ENCODE data around the gene RRP1B. TPM values are rescaled to one million over a fixed set of nuclear protein-coding genes. Genes with fewer than 3 reads are reported as not detected.
"Not testable (repeated sequence)": the region's sequence is repeated elsewhere in the genome, so short reads cannot be mapped to it uniquely, and the experiment has no call there.

RRP1B gene
- total RNA-seq, 1 donor from 2014 or later = 22.5 TPM

DNA sequence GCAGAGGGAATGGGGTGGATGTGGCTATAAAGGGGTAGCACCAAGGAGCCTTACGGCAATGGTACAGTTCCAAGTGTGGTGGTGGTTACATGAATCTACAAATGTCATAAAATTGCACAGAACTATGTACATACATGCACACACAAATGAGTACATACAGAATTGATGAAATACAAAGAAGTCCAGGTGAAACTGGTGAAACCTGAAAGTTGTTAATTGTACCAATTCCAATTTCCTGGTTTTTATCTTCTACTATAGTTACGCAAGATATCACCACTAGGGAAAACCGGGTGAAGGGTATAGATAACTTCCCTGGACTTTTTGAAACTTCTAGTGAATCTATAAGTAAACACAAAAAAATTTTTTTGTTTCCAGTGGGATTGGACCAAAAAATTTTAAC, 19.0 kb upstream of the RRP1B start:
- no peak for DNase-seq (ENCODE audit: low spot score)

GRCh38 chr21:43643193-43643592, 16.2 kb upstream of the RRP1B start:
- DNase-seq (ENCODE audit: low spot score) = no peak

GRCh38 chr21:43644071-43644470, 15.3 kb upstream of the RRP1B start:
- no peak for DNase-seq (ENCODE audit: low spot score)

DNA sequence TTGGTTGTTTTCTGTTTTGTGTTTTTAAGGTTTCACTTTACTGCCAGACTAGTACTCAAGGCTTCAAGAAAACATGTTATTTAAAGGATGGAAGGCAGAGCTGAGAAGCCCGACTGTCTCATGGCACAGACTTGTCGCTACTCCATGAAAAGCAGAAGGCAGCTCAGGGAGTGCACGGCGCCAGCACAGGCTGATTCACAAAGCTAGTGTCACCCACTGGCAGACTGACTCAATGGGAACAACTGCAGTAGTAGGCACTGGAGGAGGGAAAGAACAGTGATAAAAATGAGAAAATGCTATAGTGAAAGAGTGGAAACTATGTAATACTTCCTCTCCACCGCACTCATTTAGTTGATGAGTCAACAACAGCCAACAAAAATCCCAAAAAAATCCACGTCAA, 14.8 kb upstream of the RRP1B start:
- no peak for DNase-seq (ENCODE audit: low spot score)

- DNase-seq (ENCODE audit: low spot score) = peak; percentile 63
Observed at GRCh38 chr21:43645136-43645891, 14.0 kb upstream of the RRP1B start.

DNA sequence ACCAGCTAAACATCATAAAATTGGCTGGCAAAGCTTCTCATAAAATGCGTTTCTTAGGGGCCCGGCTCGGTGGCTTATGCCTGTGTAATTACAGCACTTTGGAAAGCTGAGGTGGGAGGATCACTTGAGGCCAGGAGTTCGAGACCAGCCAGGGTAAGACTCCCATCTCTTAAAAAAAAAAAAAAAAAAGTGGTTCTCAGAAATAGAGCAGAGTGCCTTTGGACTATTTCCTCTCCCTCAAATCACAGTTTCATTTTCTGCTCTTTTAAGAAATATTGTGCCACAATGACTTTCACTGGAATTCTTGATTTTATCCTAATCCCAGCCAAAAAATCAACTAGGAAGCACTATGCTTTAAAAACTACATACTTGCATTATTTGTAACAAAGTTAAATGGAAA, 13.4 kb upstream of the RRP1B start:
- no peak for DNase-seq (ENCODE audit: low spot score)

DNA sequence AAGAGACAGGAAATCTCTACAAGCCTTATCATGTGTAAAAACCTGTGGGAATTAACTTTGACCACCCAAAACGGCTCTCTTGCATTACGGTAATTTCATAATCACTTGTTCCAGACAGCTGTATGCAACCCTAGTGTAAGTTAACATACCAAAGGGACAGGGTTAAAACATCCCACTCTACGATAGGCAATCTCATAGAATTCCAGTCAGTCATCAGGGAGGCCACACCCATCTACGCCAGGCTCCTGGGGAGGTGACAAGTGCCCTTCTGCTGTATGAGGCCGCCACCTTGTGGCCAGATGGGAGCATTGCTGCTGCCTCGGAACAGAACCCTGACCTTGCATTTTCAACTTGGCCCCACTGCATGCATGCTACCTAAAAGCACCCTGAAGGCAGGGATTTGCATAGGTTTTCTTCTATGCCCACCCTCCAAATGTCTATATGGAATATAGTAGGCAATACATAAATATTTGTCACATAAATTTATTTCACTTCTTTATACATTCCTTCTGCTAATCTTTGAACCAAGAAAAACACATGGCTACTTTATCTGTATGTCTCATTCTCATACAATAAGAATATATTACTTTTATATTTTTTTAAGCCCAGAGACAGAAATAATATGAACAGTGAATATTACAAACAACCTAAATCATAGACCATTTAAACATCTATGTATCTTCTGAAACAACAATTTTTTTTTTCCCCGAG, 12.7 kb upstream of the RRP1B start:
- peak; percentile 93 for DNase-seq (ENCODE audit: low spot score)

DNA sequence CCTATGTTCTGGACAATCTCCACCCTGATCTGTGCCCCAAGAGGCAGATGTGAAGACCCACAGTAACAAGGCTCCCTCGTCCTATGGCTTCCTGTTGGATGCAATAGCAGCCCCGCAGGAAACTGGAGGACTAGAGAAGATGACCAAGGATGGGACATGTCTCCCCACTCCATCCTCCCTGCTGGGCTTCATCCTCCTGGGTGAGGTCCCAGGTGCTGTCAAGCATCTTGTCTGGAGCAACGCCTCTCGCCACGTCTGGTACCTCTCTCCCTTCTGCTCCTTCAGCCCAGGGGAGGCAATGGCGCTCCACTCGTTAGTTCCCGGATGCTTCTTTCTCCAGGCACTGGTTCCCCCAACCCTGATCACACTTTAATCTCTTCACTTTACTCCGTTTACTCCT, 11.2 kb upstream of the RRP1B start:
- DNase-seq (ENCODE audit: low spot score) = no peak

GRCh38 chr21:43651926-43652325, 7.4 kb upstream of the RRP1B start:
- not testable (repeated sequence) for DNase-seq (ENCODE audit: low spot score)

- DNase-seq (ENCODE audit: low spot score) = no peak
Observed at GRCh38 chr21:43652616-43653015, 6.7 kb upstream of the RRP1B start.

GRCh38 chr21:43653626-43654025, 5.7 kb upstream of the RRP1B start:
- no peak for DNase-seq (ENCODE audit: low spot score)

- no peak for DNase-seq (ENCODE audit: low spot score)
Observed at GRCh38 chr21:43654806-43655489, 4.4 kb upstream of the RRP1B start.

- no peak for DNase-seq (ENCODE audit: low spot score)
Observed at GRCh38 chr21:43657355-43658087, 1.8 kb upstream of the RRP1B start.

GRCh38 chr21:43658088-43658741, 1.1 kb upstream of the RRP1B start:
- DNase-seq (ENCODE audit: low spot score) = no peak

- no peak for DNase-seq (ENCODE audit: low spot score)
Observed at GRCh38 chr21:43658769-43659135, 608 bp upstream of the RRP1B start.

DNA sequence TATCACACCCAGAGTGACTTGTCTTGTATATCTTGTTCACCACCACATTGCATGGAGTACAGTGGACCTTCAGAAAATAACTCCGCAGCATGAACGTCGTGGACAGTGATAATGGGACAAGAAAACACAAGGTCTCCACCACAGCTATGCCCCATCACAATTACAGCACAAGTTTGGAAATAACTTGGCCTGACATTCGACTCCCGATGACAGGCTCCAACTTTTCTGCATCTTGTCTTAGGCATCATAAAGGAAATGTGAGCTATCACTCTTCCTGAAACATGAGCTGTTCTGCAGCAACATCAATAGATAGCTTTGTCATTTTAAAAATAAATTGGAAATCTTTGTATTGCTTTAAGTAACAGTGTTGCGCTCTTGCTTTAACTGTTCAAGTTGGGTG, 2.9 kb downstream of the RRP1B start:
- DNase-seq (ENCODE audit: low spot score) = no peak

- DNase-seq (ENCODE audit: low spot score) = no peak
Observed at GRCh38 chr21:43663033-43663432, 3.7 kb downstream of the RRP1B start.

DNA sequence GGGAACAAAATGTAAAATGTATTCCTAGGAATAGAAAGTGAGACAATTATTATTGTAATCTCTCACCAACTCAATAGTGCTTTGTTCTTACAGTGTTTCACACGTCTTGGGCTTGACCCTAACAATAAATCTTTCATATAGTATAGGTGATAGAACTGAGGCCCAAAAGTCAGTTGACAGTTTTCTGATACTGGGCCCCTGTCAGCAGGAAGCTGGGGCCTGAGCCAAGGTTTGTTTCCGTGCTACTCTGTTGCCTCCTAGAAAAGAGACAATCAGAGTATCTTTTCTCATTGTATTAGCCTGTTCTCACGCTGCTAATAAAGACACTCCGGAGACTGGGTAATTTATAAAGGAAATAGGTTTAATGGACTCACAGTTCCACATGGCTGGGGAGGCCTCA, 5.0 kb downstream of the RRP1B start:
- no peak for DNase-seq (ENCODE audit: low spot score)

- DNase-seq (ENCODE audit: low spot score) = no peak
Observed at GRCh38 chr21:43665879-43666278, 6.5 kb downstream of the RRP1B start.

GRCh38 chr21:43667191-43667904, 8.0 kb downstream of the RRP1B start:
- no peak for DNase-seq (ENCODE audit: low spot score)

All from ureter (tissue), 1 donor.